H1 (cell line): ENCODE measurements around the gene RER1. TPM values are rescaled to one million over a fixed set of nuclear protein-coding genes. Genes with fewer than 3 reads are reported as not detected.

Source experiments
- CTCF ChIA-PET: fragments of 300-600 bp; sonication (Branson Sonifier 250); formaldehyde crosslinking; loops from one replicate; lab custom pipeline; 2021; ENCODE audit not compliant: partially characterized antibody; lab: Charles Lee
- POLR2A ChIA-PET: fragments of 300-600 bp; sonication (Branson Sonifier 250); formaldehyde crosslinking; loops from one replicate; lab custom pipeline; 2021; ENCODE audit warnings: inconsistent platforms; ENCODE audit not compliant: partially characterized antibody; lab: Charles Lee
- DNase-seq, 2 experiments: peaks; one replicate each; pipeline versions ENCODE4 v3.0.0 to v3.0.0-alpha.2; 2010 to 2022; ENCODE audit warnings: low spot score in 2 of 2, low read depth in 1 of 2, mixed read lengths in 1 of 2
- FAIRE-seq: peaks from 2 replicates; lab custom pipeline; 2011; peaks lifted over from hg19 to GRCh38; lab: Jason Lieb, UNC
- H2AFZ ChIP-seq: 2 replicates; pipeline ENCODE4 v1.8.1; 2012; ENCODE audit warnings: low read length, inconsistent platforms
- H2AK5ac ChIP-seq: 2 replicates; pipeline ENCODE4 v1.6.1; 2013; ENCODE audit warnings: low read depth, low read length
- H2BK120ac ChIP-seq: replicated peaks from 2 replicates; pipeline ENCODE3; 2013; ENCODE audit warnings: low read depth, low read length, inconsistent platforms
- H2BK12ac ChIP-seq: 2 replicates; pipeline ENCODE4 v1.6.1; 2013; ENCODE audit warnings: low read depth, low read length
- H2BK15ac ChIP-seq: 2 replicates; pipeline ENCODE4 v1.6.1; 2013; ENCODE audit warnings: low read length
- H2BK20ac ChIP-seq: 2 replicates; pipeline ENCODE4 v1.6.1; 2013; ENCODE audit warnings: low read length
- H2BK5ac ChIP-seq: 2 replicates; pipeline ENCODE4 v1.6.1; 2013; ENCODE audit warnings: low read depth, low read length
- H3K14ac ChIP-seq: 2 replicates; pipeline ENCODE4 v1.6.1; 2013; ENCODE audit warnings: inconsistent platforms; ENCODE audit not compliant: insufficient read length
- H3K18ac ChIP-seq: 2 replicates; pipeline ENCODE4 v1.6.1; 2013; ENCODE audit warnings: low read length; ENCODE audit errors: extremely low read depth
- H3K23ac ChIP-seq: 2 replicates; pipeline ENCODE4 v1.6.1; 2013; ENCODE audit warnings: inconsistent platforms; ENCODE audit not compliant: insufficient read length
- H3K23me2 ChIP-seq: 2 replicates; pipeline ENCODE4 v1.6.1; 2013; ENCODE audit warnings: low read depth, low read length
- H3K27ac ChIP-seq: 2 replicates; pipeline ENCODE4 v1.6.1; 2011; ENCODE audit warnings: low read depth, low read length, inconsistent platforms
- H3K27me3 ChIP-seq, 4 experiments: replicated peaks in 1 of 4; 1 replicate in 1 of 4; 2 replicates in 3 of 4; pipeline versions ENCODE4 v1.6.1 to v1.8.1; 2011 to 2013; ENCODE audit warnings: low read length in 3 of 4, mild to moderate bottlenecking in 3 of 4, inconsistent platforms in 2 of 4, mixed read lengths in 2 of 4, moderate library complexity in 1 of 4; ENCODE audit not compliant: control insufficient read depth in 3 of 4, insufficient read depth in 3 of 4; ENCODE audit errors: extremely low read depth in 1 of 4
- H3K36me3 ChIP-seq, 4 experiments: 2 replicates each; pipeline versions ENCODE4 v1.6.1 to v1.8.1; 2011 to 2013; ENCODE audit warnings: mild to moderate bottlenecking in 4 of 4, low read length in 3 of 4, moderate library complexity in 2 of 4, control low read depth in 1 of 4, inconsistent platforms in 1 of 4; ENCODE audit not compliant: insufficient read depth in 4 of 4, control insufficient read depth in 2 of 4
- H3K4ac ChIP-seq: replicated peaks from 2 replicates; pipeline ENCODE3; 2013; ENCODE audit warnings: low read length, low read depth, mixed read lengths, inconsistent platforms; ENCODE audit not compliant: insufficient read length
- H3K4me1 ChIP-seq, 4 experiments: replicated peaks in 1 of 4; 1 replicate in 1 of 4; 2 replicates in 3 of 4; pipeline versions ENCODE4 v1.6.1 to v1.8.1; 2011 to 2013; ENCODE audit warnings: low read length in 3 of 4, inconsistent platforms in 2 of 4, mixed read lengths in 1 of 4; ENCODE audit not compliant: insufficient read depth in 4 of 4, control insufficient read depth in 3 of 4
- H3K4me2 ChIP-seq, 2 experiments: 2 replicates each; pipeline versions ENCODE4 v1.6.1 to v1.8.1; 2011 to 2013; ENCODE audit warnings: low read depth in 2 of 2, low read length in 2 of 2, control low read depth in 1 of 2, inconsistent platforms in 1 of 2, mild to moderate bottlenecking in 1 of 2; ENCODE audit not compliant: insufficient read depth in 1 of 2
- H3K4me3 ChIP-seq, 4 experiments: fragments of 200-600, 300-600 bp in 1 of 4; sonication (generic), shearing (Covaris generic), sonication (Bioruptor Twin) in 1 of 4; 2 replicates each; pipeline versions ENCODE4 v1.5.1 to v1.8.1; 2011 to 2016; ENCODE audit warnings: low read length in 4 of 4, low read depth in 3 of 4, control low read depth in 2 of 4, inconsistent platforms in 2 of 4, mild to moderate bottlenecking in 2 of 4, mixed read lengths in 1 of 4, moderate library complexity in 1 of 4; ENCODE audit not compliant: insufficient read depth in 2 of 4; ENCODE audit errors: extremely low read depth in 1 of 4
- H3K56ac ChIP-seq: replicated peaks from 2 replicates; pipeline ENCODE3; 2013; ENCODE audit warnings: low read depth, mild to moderate bottlenecking, mixed read lengths, low read length, inconsistent platforms; ENCODE audit not compliant: insufficient read length
- H3K79me1 ChIP-seq: 2 replicates; pipeline ENCODE4 v1.6.1; 2013; ENCODE audit warnings: low read depth, low read length, control low read depth
- H3K79me2 ChIP-seq, 2 experiments: 2 replicates each; pipeline versions ENCODE4 v1.6.1 to v1.8.1; 2012 to 2013; ENCODE audit warnings: low read length in 2 of 2, mild to moderate bottlenecking in 2 of 2, inconsistent platforms in 1 of 2; ENCODE audit not compliant: insufficient read depth in 2 of 2, control insufficient read depth in 1 of 2
- H3K9ac ChIP-seq, 4 experiments: replicated peaks in 1 of 4; 1 replicate in 1 of 4; 2 replicates in 3 of 4; pipeline versions ENCODE4 v1.6.1 to v1.8.1; 2011 to 2013; ENCODE audit warnings: low read depth in 3 of 4, low read length in 3 of 4, control low read depth in 2 of 4, mild to moderate bottlenecking in 2 of 4, moderate library complexity in 2 of 4, inconsistent platforms in 1 of 4; ENCODE audit errors: extremely low read depth in 1 of 4
- H3K9me3 ChIP-seq, 2 experiments: 2 replicates each; pipeline versions ENCODE4 v1.6.1 to v1.8.1; 2012 to 2013; ENCODE audit warnings: mild to moderate bottlenecking in 2 of 2, moderate library complexity in 2 of 2, control low read depth in 1 of 2, inconsistent platforms in 1 of 2, low read depth in 1 of 2, low read length in 1 of 2, mixed read lengths in 1 of 2; ENCODE audit not compliant: insufficient read depth in 2 of 2
- H4K20me1 ChIP-seq, 2 experiments: replicated peaks in 1 of 2; 2 replicates each; pipeline versions ENCODE3 to v1.8.1; 2011 to 2013; ENCODE audit warnings: inconsistent platforms in 2 of 2, low read length in 2 of 2, mild to moderate bottlenecking in 1 of 2; ENCODE audit not compliant: insufficient read depth in 2 of 2, control insufficient read depth in 1 of 2
- H4K5ac ChIP-seq: 2 replicates; pipeline ENCODE4 v1.6.1; 2013; ENCODE audit warnings: low read length, low read depth, mixed read lengths, inconsistent platforms; ENCODE audit not compliant: insufficient read length
- H4K8ac ChIP-seq: 2 replicates; pipeline ENCODE4 v1.8.0; 2013; ENCODE audit warnings: mild to moderate bottlenecking, moderate library complexity, low read length, inconsistent platforms; ENCODE audit not compliant: insufficient read depth; ENCODE audit errors: extremely low read depth
- H4K91ac ChIP-seq: replicated peaks from 2 replicates; pipeline ENCODE3; 2013; ENCODE audit warnings: low read length, mixed read lengths, inconsistent platforms; ENCODE audit not compliant: insufficient read length
- JUN ChIP-seq: IDR thresholded peaks from 2 replicates; pipeline ENCODE4 v1.6.1; 2011; ENCODE audit warnings: low read depth, mild to moderate bottlenecking, improper control_type of control experiment, low read length
- ZNF274 ChIP-seq: IDR thresholded peaks from 2 replicates; pipeline ENCODE4 v1.7.0; 2012; ENCODE audit warnings: low read length, borderline replicate concordance; ENCODE audit errors: extremely low read depth
- WGBS, 2 experiments: shearing (Covaris generic) in 1 of 2; methylation state at CpG; one replicate each; pipeline versions ENCODE4 v1.1.6 to v1.1.7; 2013 to 2015; ENCODE audit warnings: low lambda C conversion rate in 2 of 2, mixed read lengths in 2 of 2, inconsistent platforms in 1 of 2, low coverage in 1 of 2, missing lambda C conversion rate in 1 of 2; ENCODE audit not compliant: insufficient replicate concordance in 2 of 2, insufficient coverage in 1 of 2, insufficient read length in 1 of 2; ENCODE audit errors: extremely low coverage in 1 of 2, missing lambda C conversion rate in 1 of 2; 5-methylcytosine and 5-hydroxymethylcytosine counted together
- polyA plus RNA-seq, 7 experiments: library from polyadenylated mRNA; depleted of rRNA in 3 of 7; stranded (reverse) in 5 of 7; unstranded in 2 of 7; fragments of >200 nt in 5 of 7; fragments of 200-250 nt in 2 of 7; gene quantifications; 1 replicate in 5 of 7; 2 replicates in 1 of 7; 4 replicates in 1 of 7; pipeline versions ENCODE4 v1.2.1 to v1.2.3, GENCODE V29; 2011 to 2013; ENCODE audit warnings: missing spikeins in 2 of 7, mixed read lengths in 2 of 7
- total RNA-seq: library from RNA; stranded (reverse); fragmentation: NEBNext Ultra II Directional; extraction: Animal tissue kit (Norgen Biotek cat#: 25700); gene quantifications from 2 replicates; pipeline ENCODE4 v1.2.1, GENCODE V29; 2021

Gene RER1
- total and polyA plus RNA-seq, 2 of the 8 experiments (the other 6 are each of a cell fraction or from before 2014, with no cell fraction given), result 102 to 134 TPM

DNA sequence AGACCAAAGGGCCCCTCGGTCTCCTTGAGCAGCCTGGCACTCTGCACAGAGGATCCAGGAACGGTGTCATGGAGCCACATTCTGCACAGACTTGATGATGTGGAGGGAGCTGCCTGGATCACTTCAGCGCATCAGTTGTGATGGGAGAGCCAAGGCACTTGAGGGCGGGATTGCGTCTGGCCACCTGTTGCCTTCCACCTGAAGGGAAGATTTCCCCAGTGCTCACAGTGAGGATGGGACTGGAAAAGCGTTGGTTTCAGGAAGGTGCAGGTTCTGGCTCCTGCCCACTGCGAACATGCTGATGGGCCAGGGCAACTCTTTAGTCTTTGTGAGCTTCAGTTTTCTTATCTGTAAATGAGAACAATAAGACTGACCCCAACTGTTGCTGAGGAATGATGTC, 2.6 kb downstream of the RER1 start:
- Histone ChIP-seq H4K91ac (no peak overlapping the region), H4K20me1 (peaks cover 4 to 12% of the 10 kb centered on the region in 2 experiments), H3K4ac (no peak overlapping the region), H3K36me3 (peaks cover 3 to 24% (median 10%) of the 10 kb centered on the region in 4 experiments; a peak in 6 of 8 replicates), H2BK12ac (no peak overlapping the region), H3K79me1 (peaks cover 12% of the 10 kb centered on the region), H3K4me3 (no peak overlapping the region), H3K9me3 (no peaks in the 10 kb centered on the region), H3K23me2 (peaks cover 6% of the 10 kb centered on the region; the same call in 1 of the 2 replicates), H3K27ac (no peak overlapping the region), H2BK5ac (no peak overlapping the region), H4K8ac (no peak overlapping the region), H2BK20ac (no peak overlapping the region), H3K18ac (no peak overlapping the region), H3K14ac (no peak overlapping the region), H2AK5ac (no peak overlapping the region), H2BK15ac (no peak overlapping the region), H3K4me2 (no peak overlapping the region), H2BK120ac (no peak overlapping the region), H4K5ac (no peak overlapping the region), H2AFZ (no peak overlapping the region), H3K4me1 (peaks cover 0 to 9% (median 2%) of the 10 kb centered on the region in 4 experiments; a peak in 6 of 7 replicates), H3K79me2 (peaks cover 4 to 36% of the 10 kb centered on the region in 2 experiments; a peak in 3 of 4 replicates), H3K56ac (no peak overlapping the region), H3K23ac (no peak overlapping the region), H3K9ac (no peak overlapping the region), H3K27me3 (no peaks in the 10 kb centered on the region)
- 95% methylated on average over 7 of the region's 7 CpGs; no CpG with 5 or more reads in 1 of the 2 experiments for WGBS, 2 experiments
- ChIA-PET POLR2A (interaction anchor here (1.1 to 4.1 kb wide), 3 partner anchors 9 to 48 kb away, joined by 3 to 29 read pairs (median 5); no protein-coding TSS in a partner anchor), CTCF (interaction anchor here (1.5 to 2.7 kb wide), 2 partner anchors 11 to 13 kb away, joined by 4 to 18 read pairs; no protein-coding TSS in a partner anchor)
- DNase-seq (no peak), FAIRE-seq (no peak)
- TF ChIP-seq JUN, result no peak
- no peak for TF ChIP-seq ZNF274
